Psoas muscle (tissue), 8 donors: ENCODE measurements around the gene CAPN7. TPM values are rescaled to one million over a fixed set of nuclear protein-coding genes. Genes with fewer than 3 reads are reported as not detected.
A peak's percentile ranks its signal among the peaks of the same experiment; 100 is the strongest.

Experiments used
- ATAC-seq, 4 donors: fragments of 200-7000 bp; cut with Tn5 transposase; one replicate each; pipeline ENCODE4 v1.9.1; 2020; ENCODE audit warnings: moderate library complexity in 3 of 4, mild to moderate bottlenecking in 2 of 4
- DNase-seq, 2 donors: peaks; one replicate each; pipeline ENCODE4 v3.0.0-alpha.2; 2020
- H3K27ac ChIP-seq: fragments of 200-600 bp; one replicate; pipeline ENCODE4 v1.8.0; 2022
- H3K27me3 ChIP-seq, 3 donors: fragments of 200-600 bp in 1 of 3; one replicate each; pipeline versions ENCODE4 v1.6.1 to v1.8.0; 2013 to 2022; ENCODE audit warnings: low read length in 2 of 3, mild to moderate bottlenecking in 2 of 3, moderate library complexity in 1 of 3; ENCODE audit not compliant: insufficient read depth in 3 of 3
- H3K36me3 ChIP-seq, 2 donors: fragments of 200-600 bp in 1 of 2; one replicate each; pipeline versions ENCODE4 v1.6.1 to v1.8.0; 2013 to 2022; ENCODE audit warnings: low read depth in 1 of 2, mild to moderate bottlenecking in 1 of 2, moderate library complexity in 1 of 2; ENCODE audit not compliant: insufficient read depth in 1 of 2
- H3K4me1 ChIP-seq: fragments of 200-600 bp; one replicate; pipeline ENCODE4 v1.8.0; 2022
- H3K4me3 ChIP-seq: fragments of 200-600 bp; one replicate; pipeline ENCODE4 v1.8.0; 2022; ENCODE audit warnings: mild to moderate bottlenecking
- H3K9me3 ChIP-seq: fragments of 200-600 bp; one replicate; pipeline ENCODE4 v1.8.0; 2022
- CTCF ChIP-seq: fragments of 200-600 bp; IDR thresholded peaks from one replicate; pipeline ENCODE4 v1.8.0; 2022; ENCODE audit warnings: antibody characterized with exemption
- WGBS, 3 donors: extraction: QIAGEN DNeasy Blood & Tissue Kit; methylation state at CpG; one replicate each; pipeline versions ENCODE4 v1.1.6 to v1.1.7; 2013; 5-methylcytosine and 5-hydroxymethylcytosine counted together
- intact Hi-C, 2 donors: fragments of 100-400 bp; cut with DNase I; formaldehyde crosslinking; loops; one replicate each; pipeline versions ENCODE4 v1.11.0 to v1.14.2; 2022
- polyA plus RNA-seq, 3 donors: library from polyadenylated mRNA; stranded (reverse); fragments of 200-250 nt; gene quantifications; one replicate each; pipeline ENCODE4 v1.2.3, GENCODE V29; 2013
- total RNA-seq, 4 donors: library from RNA; stranded (reverse); fragmentation: NEBNext Ultra II Directional in 2 of 4; extraction: Animal tissue kit (Norgen Biotek cat#: 25700) in 2 of 4; gene quantifications; one replicate each; pipeline versions ENCODE4 v1.2.1 to v1.2.4, GENCODE V29; 2021 to 2023
- donor health status: healthy with polysubstance abuse.
- donor health status: DM: no; HTN: no; CAD: no; lungs with moderate emphysema.
- donor health status: Bipolar disorder and iron deficiency.
- donor health status: healthy.
- donor health status: DM: yes; HTN: yes; CAD: no.
- donor health status: DM: no; HTN: no; CAD: no.
- donor health status: DM: no; HTN: no; CAD: no.
- donor health status: DM: yes; HTN: yes; CAD: no.

The CAPN7 gene
- total and polyA plus RNA-seq, 7 donors = 15.2 to 42.7 (median 26.8) TPM

- TF ChIP-seq CTCF = no peak
- DNase-seq (no peak), ATAC-seq (no peak)
- intact Hi-C loops = loop anchor here in 1 of 2 donors (5.0 kb wide), 1 partner anchor 291 kb away; no protein-coding TSS in a partner anchor
- Histone ChIP-seq H3K27ac (no peak overlapping the region), H3K36me3 (peaks cover 0 to 4% of the 10 kb centered on the region in 2 donors), H3K27me3 (no peaks in the 10 kb centered on the region), H3K4me1 (peaks cover 31% of the 10 kb centered on the region), H3K9me3 (no peaks in the 10 kb centered on the region), H3K4me3 (no peak overlapping the region)
- WGBS, 3 donors = 80 to 84% (median 83%) methylated on average over 19 of the region's 19 CpGs
These were observed 59.8 kb downstream of the CAPN7 start for GRCh38 chr3:15265655-15266509.

GRCh38 chr3:15266510-15267376, 60.7 kb downstream of the CAPN7 start:
- H3K9me3 ChIP-seq = no peaks in the 10 kb centered on the region

GRCh38 chr3:15267502-15267901, 61.5 kb downstream of the CAPN7 start:
- DNase-seq (no peak), ATAC-seq (no peak)
- H3K27me3 ChIP-seq = no peaks in the 10 kb centered on the region
- intact Hi-C loops = loop anchor here in 1 of 2 donors (5.0 kb wide), 1 partner anchor 290 kb away; no protein-coding TSS in a partner anchor
- no peaks in the 10 kb centered on the region for H3K9me3 ChIP-seq
- H3K27ac ChIP-seq = no peak overlapping the region
- H3K4me1 ChIP-seq = peaks cover 31% of the 10 kb centered on the region
- WGBS, 3 donors = 92 to 93% (median 92%) methylated on average over 3 of the region's 3 CpGs
- TF ChIP-seq CTCF = no peak
- no peaks in the 10 kb centered on the region for H3K36me3 ChIP-seq
- H3K4me3 ChIP-seq = no peak overlapping the region

More at GRCh38 chr3:15266510-15267376, 60.7 kb downstream of the CAPN7 start:
- Histone ChIP-seq H3K4me1 (peaks cover 31% of the 10 kb centered on the region), H3K4me3 (no peak overlapping the region), H3K36me3 (no peaks in the 10 kb centered on the region), H3K27me3 (no peaks in the 10 kb centered on the region), H3K27ac (no peak overlapping the region)
- ATAC-seq (no peak), DNase-seq (no peak)
- TF ChIP-seq CTCF = no peak
- 63 to 73% (median 69%) methylated on average over 13 of the region's 13 CpGs for WGBS, 3 donors
- intact Hi-C loops = loop anchor here in 1 of 2 donors (5.0 kb wide), 1 partner anchor 291 kb away; no protein-coding TSS in a partner anchor

- Histone ChIP-seq H3K27ac (peak overlapping the region; percentile 39), H3K4me3 (peak overlapping the region; percentile 12)
These were observed 62.1 kb downstream of the CAPN7 start for GRCh38 chr3:15268033-15268631.

More at GRCh38 chr3:15268033-15268631, 62.1 kb downstream of the CAPN7 start:
- Histone ChIP-seq H3K27me3 (no peaks in the 10 kb centered on the region), H3K4me1 (peaks cover 29% of the 10 kb centered on the region), H3K36me3 (no peaks in the 10 kb centered on the region), H3K9me3 (no peaks in the 10 kb centered on the region)
- WGBS, 3 donors = 13 to 21% (median 20%) methylated on average over 15 of the region's 15 CpGs
- intact Hi-C loops = loop anchor here (1.0 to 5.0 kb wide), 4 partner anchors 65 to 289 kb away; partner anchors contain the start of gene SH3BP5 (in 1 of the 2)
- DNase-seq = peak; percentile 88 to 91
- TF ChIP-seq CTCF = peak; percentile 96
- peak; percentile 80 to 91 (median 88) for ATAC-seq
